HL-60/S4 (cell line): ENCODE measurements around the gene KRTAP12-2.
"Not testable (repeated sequence)": the region's sequence is repeated elsewhere in the genome, so short reads cannot be mapped to it uniquely, and the experiment has no call there.

Source experiments
- in situ Hi-C: fragments of 300-500 bp; cut with MboI; formaldehyde crosslinking; loops from 2 replicates; pipeline ENCODE4 v1.14.3; 2022; ENCODE audit warnings: low sequenced_read_pairs

KRTAP12-2 gene

DNA sequence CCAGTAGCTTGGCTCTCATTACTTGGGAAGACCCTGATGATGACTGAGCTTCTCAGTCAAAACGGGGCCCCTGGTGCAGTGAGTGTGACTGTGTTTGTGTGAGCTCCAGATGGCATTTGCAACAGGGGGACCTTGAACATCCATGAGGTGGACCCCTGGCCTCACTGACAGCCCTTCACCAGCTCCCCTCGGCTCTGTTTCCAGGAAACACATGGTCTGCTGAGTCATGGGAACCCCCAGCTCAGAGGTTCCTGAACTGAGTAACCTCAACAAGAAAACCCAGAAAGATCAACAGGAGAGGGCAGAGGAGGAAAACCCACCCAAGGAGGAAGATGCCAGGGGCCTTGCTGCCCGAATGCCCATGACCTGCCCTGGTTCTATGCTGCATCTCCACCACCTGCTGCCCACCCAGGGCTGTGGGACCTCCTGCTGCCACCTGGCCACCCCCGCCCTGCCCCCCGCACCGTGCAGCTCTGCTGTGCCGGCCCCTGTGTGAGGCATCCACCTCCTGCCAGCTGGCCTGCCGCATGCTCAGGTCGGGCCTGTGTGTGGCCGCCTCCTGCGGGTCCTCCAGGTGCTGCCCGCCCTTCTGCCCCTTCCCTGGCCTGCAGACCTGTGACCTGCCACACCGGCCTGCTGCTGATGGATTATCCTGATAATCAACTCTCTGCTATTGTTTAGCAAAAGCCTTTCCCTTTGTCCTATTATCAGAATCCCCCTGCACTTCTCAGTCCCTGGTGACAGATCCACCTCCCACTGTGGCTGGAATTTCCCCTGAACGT is 19.5 kb upstream of the KRTAP12-2 start:
- in situ Hi-C loops: no loop called here

- in situ Hi-C loops: not testable (repeated sequence)
These were observed 18.3 kb upstream of the KRTAP12-2 start for GRCh38 chr21:44685050-44685449.

DNA sequence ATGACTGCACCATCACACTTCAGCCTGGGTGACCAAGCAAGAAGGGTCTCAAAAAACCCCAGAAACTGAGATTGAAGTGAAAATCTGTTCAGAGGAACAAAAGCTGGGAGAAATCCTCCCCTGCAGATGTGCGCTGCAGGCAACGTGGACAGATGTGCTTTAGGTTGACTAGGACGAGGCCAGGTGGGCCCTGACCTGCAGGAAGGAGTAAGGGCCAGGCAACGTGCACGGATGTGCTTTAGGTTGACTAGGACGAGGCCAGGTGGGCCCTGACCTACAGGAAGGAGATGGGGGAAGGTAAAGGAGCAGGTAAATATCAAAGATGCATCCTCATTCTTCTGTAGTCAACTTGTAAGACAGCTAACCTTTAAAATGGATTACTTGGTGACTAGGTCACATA is 17.8 kb upstream of the KRTAP12-2 start:
- in situ Hi-C loops: no loop called here

DNA sequence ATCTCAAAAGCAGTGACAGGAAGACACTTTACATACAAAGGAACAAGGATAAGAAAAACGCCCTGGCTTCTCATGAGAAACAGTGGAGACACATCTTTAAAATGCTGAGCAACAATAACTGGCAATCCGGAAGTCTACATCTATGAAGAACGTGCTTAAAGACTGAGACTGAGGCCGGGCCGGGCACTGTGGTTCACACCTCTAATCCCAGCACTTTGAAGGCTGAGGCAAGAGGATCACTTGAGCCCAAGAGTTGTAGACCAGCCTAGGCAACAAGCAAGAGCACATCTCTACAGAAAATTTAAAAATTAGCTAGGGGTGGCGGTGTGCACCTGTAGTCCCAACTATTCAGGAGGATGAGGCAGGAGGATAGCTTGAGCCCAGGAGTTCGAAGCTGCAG is 17.4 kb upstream of the KRTAP12-2 start:
- in situ Hi-C loops: no loop called here

- in situ Hi-C loops: no loop called here
These were observed 15.9 kb upstream of the KRTAP12-2 start for GRCh38 chr21:44682580-44683151.

- in situ Hi-C loops: no loop called here
These were observed 15.3 kb upstream of the KRTAP12-2 start, which contains the start of gene KRTAP12-1 for GRCh38 chr21:44681861-44682579. TSS of gene KRTAP12-1 (minus strand) at chr21:44682163. CDS start at chr21:44682123, 40 bp downstream.

GRCh38 chr21:44681152-44681551 is 14.4 kb upstream of the KRTAP12-2 start:
- in situ Hi-C loops: no loop called here

DNA sequence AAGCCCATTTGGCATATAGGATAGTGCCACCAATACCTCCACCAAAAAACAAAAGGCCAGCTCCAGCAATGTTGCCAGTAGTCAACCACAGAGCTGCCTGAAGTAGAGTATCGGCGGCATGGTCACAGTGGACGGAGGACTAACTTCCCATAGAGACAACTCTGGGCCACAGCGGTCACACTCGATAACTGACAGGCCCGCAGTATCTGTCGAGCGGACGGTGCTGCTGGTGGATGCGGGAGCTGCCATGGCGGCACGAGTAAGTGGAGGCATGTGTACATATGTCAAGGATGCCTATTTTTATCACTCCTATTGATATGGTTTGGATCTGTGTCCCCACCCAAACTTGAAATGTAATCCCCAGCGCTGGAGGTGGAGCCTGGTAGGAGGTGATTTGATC is 11.2 kb upstream of the KRTAP12-2 start:
- in situ Hi-C loops: no loop called here

GRCh38 chr21:44671911-44672310 is 5.2 kb upstream of the KRTAP12-2 start:
- in situ Hi-C loops: no loop called here

- in situ Hi-C loops: no loop called here
These were observed 4.1 kb upstream of the KRTAP12-2 start for GRCh38 chr21:44670642-44671432.

- in situ Hi-C loops: no loop called here
These were observed 885 bp upstream of the KRTAP12-2 start for GRCh38 chr21:44667612-44668011.

GRCh38 chr21:44664691-44665090 is 2.0 kb downstream of the KRTAP12-2 start:
- in situ Hi-C loops: no loop called here

DNA sequence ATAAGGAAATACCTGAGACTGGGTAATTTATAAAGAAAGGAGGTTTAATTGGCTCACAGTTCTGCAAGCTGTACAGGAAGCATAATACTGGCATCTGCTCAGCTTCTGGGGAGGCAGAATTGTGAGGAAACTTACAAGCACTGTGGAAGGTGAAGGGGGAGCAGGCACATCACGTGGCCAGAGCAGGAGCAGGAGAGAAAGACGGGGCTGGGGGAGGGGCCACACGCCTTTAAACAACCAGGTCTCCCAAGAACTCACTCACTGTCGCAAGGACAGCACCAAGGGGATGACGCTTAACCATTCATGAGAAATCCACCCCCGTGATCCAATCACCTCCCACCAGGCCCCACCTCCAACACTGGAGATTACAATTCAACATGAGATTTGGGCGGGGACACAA is 5.2 kb downstream of the KRTAP12-2 start:
- in situ Hi-C loops: not testable (repeated sequence)

DNA sequence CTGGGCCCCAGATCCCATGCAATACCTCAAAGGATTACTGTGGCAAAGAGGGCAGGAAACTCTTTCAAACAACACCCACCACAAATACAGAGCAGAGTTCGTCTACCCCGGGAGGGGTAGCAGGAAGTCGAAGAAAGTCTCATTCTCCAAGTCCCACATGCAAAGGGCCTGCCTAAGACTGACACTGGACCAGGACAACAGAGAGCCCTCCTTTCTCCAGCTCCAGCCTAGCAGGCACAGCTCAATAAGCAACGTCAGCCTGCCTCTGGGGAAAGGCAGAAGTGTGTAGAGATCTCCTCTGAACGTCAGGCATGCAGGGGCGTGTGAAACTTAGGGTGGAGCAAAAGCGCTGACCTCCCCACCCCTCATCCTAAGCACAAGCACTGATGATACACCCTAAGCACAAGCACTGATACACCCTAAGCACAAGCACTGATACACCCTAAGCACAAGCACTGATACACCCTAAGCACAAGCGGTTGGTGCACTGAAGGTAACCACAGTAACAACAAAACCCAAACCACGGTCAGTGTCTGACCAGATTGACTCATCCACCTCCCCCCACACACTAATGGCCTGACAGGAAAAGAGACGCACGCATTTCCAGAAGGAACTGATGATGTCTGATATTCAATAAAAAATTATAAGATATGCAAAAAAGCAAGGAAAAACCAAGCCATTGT is 7.7 kb downstream of the KRTAP12-2 start:
- in situ Hi-C loops: no loop called here

GRCh38 chr21:44658541-44658910 is 8.2 kb downstream of the KRTAP12-2 start:
- in situ Hi-C loops: no loop called here

DNA sequence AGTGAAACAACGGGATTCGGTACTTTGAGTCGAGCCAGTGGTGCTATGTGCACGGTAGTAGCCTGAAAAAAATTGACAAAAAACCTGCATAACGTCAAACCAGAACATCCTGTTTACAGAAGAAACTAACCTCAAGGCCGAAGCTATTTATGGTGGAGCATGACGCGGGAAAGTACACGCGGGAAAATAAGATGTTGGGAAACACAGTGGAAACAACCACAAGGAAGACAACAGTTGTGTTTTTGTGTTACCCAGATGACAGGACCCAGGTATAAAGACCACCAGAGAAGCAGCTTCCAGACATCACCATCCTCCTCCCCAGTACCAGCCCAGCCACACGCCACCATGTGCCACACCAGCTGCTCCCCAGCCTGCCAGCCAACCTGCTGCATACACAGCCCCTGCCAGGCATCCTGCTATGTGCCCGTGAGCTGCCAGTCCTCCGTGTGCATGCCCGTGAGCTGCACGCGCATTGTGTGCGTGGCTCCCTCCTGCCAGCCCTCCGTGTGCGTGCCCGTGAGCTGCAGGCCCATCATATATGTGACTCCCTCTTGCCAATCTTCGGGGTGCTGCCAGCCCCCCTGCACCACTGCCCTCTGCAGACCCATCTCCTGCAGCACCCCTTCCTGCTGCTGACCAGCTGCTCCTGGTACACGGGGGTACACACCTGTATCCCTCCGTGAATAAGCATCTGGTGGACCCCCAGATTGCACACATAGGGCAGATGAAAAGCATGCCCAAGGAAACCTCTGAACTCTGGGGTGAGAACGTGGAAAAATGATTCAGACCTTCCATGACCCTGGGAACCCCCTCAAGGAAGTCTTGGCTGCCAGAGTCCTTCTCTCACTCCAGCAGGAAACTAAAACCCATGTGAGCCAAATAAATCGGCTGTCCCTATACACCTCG is 8.8 kb downstream of the KRTAP12-2 start, which contains the start of gene KRTAP12-3:
KRTAP12-3 (plus strand) TSS at position 298 of the 906 bp plus-strand sequence; CDS start at position 346, 48 bp downstream.
- in situ Hi-C loops: no loop called here

DNA sequence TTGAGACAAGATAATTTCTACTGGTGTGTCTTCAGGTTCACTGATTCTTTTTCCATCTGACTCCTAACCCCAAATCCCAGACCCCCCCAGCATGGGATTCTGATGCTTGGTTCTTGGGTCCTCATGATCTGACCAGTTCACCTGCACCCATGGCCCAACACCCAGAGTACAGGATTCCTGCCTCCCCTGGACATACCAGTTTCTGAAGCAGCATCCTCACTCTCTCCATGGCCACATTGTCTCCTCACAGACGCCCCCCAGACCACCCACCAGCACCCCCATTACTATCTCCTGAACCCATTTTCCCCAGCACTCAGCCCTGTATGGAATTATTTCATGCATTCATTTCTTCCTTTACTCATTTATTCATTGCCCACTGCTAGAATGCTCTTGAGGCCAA is 9.9 kb downstream of the KRTAP12-2 start:
- in situ Hi-C loops: no loop called here

GRCh38 chr21:44654576-44655175 is 12.1 kb downstream of the KRTAP12-2 start, which contains the start of gene KRTAP12-4:
TSS of gene KRTAP12-4 (minus strand) at chr21:44654659. CDS start at chr21:44654614, 45 bp downstream.
- in situ Hi-C loops: no loop called here
